Endodermal cell (in vitro differentiated cells): ENCODE results near the gene SIM1. TPM values are rescaled to one million over a fixed set of nuclear protein-coding genes. Genes with fewer than 3 reads are reported as not detected.
A peak's percentile ranks its signal among the peaks of the same experiment; 100 is the strongest.

ENCODE experiments used
- DNase-seq: peaks from one replicate; pipeline ENCODE4 v3.0.0-alpha.2; 2017
- H3K27ac ChIP-seq: 2 replicates; pipeline ENCODE4 v1.5.1; 2013; ENCODE audit warnings: mild to moderate bottlenecking, low read depth, low read length, moderate library complexity
- H3K27me3 ChIP-seq: 2 replicates; pipeline ENCODE4 v1.6.1; 2013; ENCODE audit warnings: mild to moderate bottlenecking, low read length, moderate library complexity; ENCODE audit not compliant: insufficient read depth, control insufficient read depth, poor library complexity, severe bottlenecking
- H3K36me3 ChIP-seq: 2 replicates; pipeline ENCODE4 v1.7.0; 2013; ENCODE audit warnings: mild to moderate bottlenecking, low read length, moderate library complexity; ENCODE audit not compliant: control insufficient read depth, insufficient read depth
- H3K4me1 ChIP-seq: one replicate; pipeline ENCODE4 v1.7.0; 2013; ENCODE audit warnings: low read length; ENCODE audit not compliant: control insufficient read depth, insufficient read depth
- H3K4me3 ChIP-seq: 2 replicates; pipeline ENCODE4 v1.5.1; 2013; ENCODE audit warnings: mild to moderate bottlenecking, low read length, moderate library complexity
- H3K9ac ChIP-seq: 2 replicates; pipeline ENCODE4 v1.6.1; 2013; ENCODE audit warnings: mild to moderate bottlenecking, low read length, moderate library complexity; ENCODE audit not compliant: poor library complexity, severe bottlenecking; ENCODE audit errors: extremely low read depth
- H3K9me3 ChIP-seq: 2 replicates; pipeline ENCODE4 v1.6.1; 2013; ENCODE audit warnings: mild to moderate bottlenecking, low read length, moderate library complexity; ENCODE audit not compliant: control insufficient read depth
- H3K27ac Mint-ChIP-seq: 2 replicates; pipeline ENCODE4 v1.8.0; 2020; ENCODE audit warnings: mixed read lengths
- H3K27me3 Mint-ChIP-seq: 2 replicates; pipeline ENCODE4 v1.8.0; 2021; ENCODE audit warnings: mild to moderate bottlenecking, mixed read lengths; ENCODE audit not compliant: insufficient read depth
- H3K36me3 Mint-ChIP-seq: 2 replicates; pipeline ENCODE4 v1.8.0; 2020; ENCODE audit warnings: low read depth, mixed read lengths
- H3K4me1 Mint-ChIP-seq: 2 replicates; pipeline ENCODE4 v1.8.0; 2020; ENCODE audit warnings: mixed read lengths
- H3K4me3 Mint-ChIP-seq: 2 replicates; pipeline ENCODE4 v1.8.0; 2020; ENCODE audit warnings: mild to moderate bottlenecking, moderate library complexity, mixed read lengths
- H3K9me3 Mint-ChIP-seq: 2 replicates; pipeline ENCODE4 v1.8.0; 2020; ENCODE audit warnings: mild to moderate bottlenecking, mixed read lengths
- WGBS, 2 experiments: methylation state at CpG; one replicate each; pipeline versions ENCODE4 v1.1.5 to v1.1.7; 2013; ENCODE audit warnings: missing lambda C conversion rate in 2 of 2, mixed read lengths in 1 of 2; ENCODE audit not compliant: insufficient coverage in 1 of 2, insufficient read length in 1 of 2; 5-methylcytosine and 5-hydroxymethylcytosine counted together
- total RNA-seq, 2 donors: library from RNA; stranded (reverse); fragmentation: NEBNext Ultra II Directional in 1 of 2; extraction: Animal tissue kit (Norgen Biotek cat#: 25700) in 1 of 2; gene quantifications; 2 replicates in 1 of 2; 3 replicates in 1 of 2; pipeline ENCODE4 v1.2.1, GENCODE V29; 2021
- TF ChIP-seq, protein P1 (sequence below): fragments of 200-600 bp; sonication (generic); conservative IDR thresholded peaks from 2 replicates; pipeline ENCODE4 v1.5.0; 2021; ENCODE audit warnings: antibody characterized with exemption, mild to moderate bottlenecking

SIM1 gene
- total RNA-seq, 2 donors from 2014 or later = 0.07 to 0.31 TPM

DNA sequence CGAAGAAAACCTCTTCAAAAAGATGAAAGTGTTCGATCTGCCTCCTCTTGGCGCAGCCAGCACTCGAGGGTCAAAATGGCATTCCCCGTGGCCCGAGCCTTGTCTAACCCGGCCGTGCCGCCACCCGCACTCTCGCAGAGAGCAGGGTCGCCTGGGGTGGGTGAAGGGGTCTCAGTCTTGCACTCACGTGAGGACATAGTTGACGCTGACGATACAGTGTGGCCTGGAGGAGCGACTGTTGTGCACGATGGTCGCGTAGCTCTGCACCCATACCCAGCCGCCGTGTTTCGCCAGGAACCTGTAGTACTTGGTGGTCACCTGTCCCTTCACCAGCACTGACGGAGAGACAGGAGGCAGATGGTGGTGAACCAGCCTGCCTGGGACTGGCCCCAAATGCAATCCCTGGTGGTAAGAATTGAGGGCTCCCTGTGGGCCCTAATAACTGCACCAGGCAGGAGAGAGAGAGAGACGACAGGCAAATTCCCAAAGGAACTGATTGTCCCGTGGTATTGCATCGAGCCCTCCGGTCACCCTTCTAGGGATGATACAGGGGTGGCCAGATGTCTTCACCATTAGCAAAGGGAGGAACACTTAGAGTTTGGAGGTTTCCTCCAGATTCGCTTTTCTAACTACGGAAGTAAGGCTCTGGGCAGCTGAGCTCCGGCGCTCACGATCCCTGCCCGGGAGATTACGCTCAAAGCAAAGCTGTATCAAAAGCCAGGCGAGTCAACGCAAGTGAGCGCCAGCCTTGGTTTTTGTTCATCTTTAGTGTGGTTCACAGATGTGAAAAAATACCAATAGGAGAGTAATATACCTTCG lies 17.4 kb downstream of the SIM1 start:
- TF ChIP-seq, protein P1, sequence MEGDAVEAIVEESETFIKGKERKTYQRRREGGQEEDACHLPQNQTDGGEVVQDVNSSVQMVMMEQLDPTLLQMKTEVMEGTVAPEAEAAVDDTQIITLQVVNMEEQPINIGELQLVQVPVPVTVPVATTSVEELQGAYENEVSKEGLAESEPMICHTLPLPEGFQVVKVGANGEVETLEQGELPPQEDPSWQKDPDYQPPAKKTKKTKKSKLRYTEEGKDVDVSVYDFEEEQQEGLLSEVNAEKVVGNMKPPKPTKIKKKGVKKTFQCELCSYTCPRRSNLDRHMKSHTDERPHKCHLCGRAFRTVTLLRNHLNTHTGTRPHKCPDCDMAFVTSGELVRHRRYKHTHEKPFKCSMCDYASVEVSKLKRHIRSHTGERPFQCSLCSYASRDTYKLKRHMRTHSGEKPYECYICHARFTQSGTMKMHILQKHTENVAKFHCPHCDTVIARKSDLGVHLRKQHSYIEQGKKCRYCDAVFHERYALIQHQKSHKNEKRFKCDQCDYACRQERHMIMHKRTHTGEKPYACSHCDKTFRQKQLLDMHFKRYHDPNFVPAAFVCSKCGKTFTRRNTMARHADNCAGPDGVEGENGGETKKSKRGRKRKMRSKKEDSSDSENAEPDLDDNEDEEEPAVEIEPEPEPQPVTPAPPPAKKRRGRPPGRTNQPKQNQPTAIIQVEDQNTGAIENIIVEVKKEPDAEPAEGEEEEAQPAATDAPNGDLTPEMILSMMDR = no peak
- H3K4me1 ChIP-seq = peaks cover 5% of the 10 kb centered on the region
- peak overlapping the region; percentile 72 for H3K4me3 ChIP-seq
- peak; percentile 64 for DNase-seq
- Mint-ChIP-seq H3K9me3 (no peaks in the 10 kb centered on the region), H3K4me1 (peaks cover 7% of the 10 kb centered on the region), H3K36me3 (no peaks in the 10 kb centered on the region), H3K27me3 (peaks cover 5% of the 10 kb centered on the region), H3K27ac (no peak overlapping the region), H3K4me3 (peak overlapping the region; percentile 46)
- WGBS, 2 experiments = 8 to 11% methylated on average over 22 to 38 of the region's 38 CpGs
- H3K36me3 ChIP-seq = no peaks in the 10 kb centered on the region
- peaks cover 96% of the 10 kb centered on the region for H3K27me3 ChIP-seq
- H3K9ac ChIP-seq = no peak overlapping the region
- H3K9me3 ChIP-seq = no peaks in the 10 kb centered on the region
- H3K27ac ChIP-seq = no peak overlapping the region

DNA sequence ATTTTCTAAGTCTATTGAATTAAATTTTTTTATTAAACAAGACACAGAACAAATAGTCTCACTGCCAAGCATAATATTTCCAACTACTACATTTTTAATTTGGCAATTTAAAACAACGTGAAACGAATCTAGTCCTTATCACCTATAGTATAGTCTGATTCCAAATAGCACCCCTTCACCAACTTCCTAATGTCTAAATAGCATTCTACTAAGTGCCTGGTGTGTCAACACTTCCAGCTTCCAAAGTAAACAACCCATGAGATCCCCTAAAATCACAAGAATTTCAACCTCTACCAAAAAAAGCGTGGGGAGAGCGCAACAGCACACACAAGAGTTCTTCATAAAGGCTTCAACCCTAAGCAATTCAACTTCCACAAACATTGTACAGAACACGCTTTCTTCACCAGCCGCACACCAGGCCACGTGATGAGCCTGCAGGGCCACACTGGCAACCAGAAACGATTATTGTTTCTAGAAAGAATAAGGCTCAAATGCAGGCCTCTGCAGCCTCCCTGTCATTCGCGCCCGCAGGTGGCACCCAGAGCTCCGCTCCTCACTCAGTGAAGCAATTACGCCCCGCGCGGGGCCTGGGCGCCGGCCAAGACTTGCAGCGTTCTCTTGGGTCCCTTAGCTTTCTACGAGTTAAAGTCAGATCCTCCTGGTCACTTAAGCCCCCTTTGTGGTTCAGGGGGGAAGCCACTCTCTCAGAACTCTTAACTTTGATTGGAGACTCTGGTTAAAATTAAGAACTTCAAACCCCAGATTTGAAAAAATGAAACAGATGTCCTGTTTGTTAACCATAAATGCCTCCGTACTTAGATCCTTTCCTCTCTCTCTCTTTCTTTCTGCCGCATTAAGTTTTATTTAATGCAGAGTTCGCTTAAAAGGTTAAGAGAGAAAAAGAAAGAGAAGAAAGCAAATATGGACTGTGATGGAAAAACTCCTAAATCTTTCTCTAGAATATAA lies 18.3 kb downstream of the SIM1 start:
- peaks cover 7% of the 10 kb centered on the region for H3K27me3 Mint-ChIP-seq
- WGBS, 2 experiments = 15 to 18% methylated on average over 12 to 21 of the region's 23 CpGs

DNA sequence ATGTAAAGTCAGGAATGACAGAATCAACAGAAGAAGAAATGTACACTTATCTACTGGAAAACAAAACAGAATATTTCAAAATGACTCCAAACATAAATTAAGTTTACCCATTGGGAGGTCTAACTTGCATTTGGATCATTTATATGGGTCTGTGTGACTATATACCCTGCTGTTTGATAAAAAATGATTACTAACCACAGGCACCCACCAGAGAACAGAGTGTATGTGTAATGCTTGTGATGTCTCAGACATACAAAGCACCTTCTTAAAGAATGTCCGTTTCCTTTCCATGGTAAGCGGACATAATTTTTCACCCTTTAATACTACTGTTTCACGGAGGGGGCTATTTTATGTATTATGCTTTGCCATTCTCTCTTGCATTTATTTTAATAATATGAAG lies 19.2 kb downstream of the SIM1 start:
- Histone ChIP-seq H3K9ac (no peak overlapping the region), H3K4me1 (peaks cover 5% of the 10 kb centered on the region), H3K27ac (no peak overlapping the region), H3K27me3 (peaks cover 78% of the 10 kb centered on the region), H3K36me3 (no peaks in the 10 kb centered on the region), H3K9me3 (no peaks in the 10 kb centered on the region), H3K4me3 (no peak overlapping the region)
- Mint-ChIP-seq H3K9me3 (no peaks in the 10 kb centered on the region), H3K27me3 (peaks cover 11% of the 10 kb centered on the region), H3K36me3 (no peaks in the 10 kb centered on the region), H3K4me1 (peaks cover 7% of the 10 kb centered on the region), H3K27ac (no peak overlapping the region), H3K4me3 (no peak overlapping the region)
- TF ChIP-seq, protein P1 = no peak
- no peak for DNase-seq
- 92% methylated on average over 3 of the region's 3 CpGs; no CpG with 5 or more reads in 1 of the 2 experiments for WGBS, 2 experiments

More for the DNA sequence above, 18.3 kb downstream of the SIM1 start:
- no peak overlapping the region for H3K27ac Mint-ChIP-seq
- H3K4me1 Mint-ChIP-seq = peaks cover 7% of the 10 kb centered on the region
- H3K9me3 ChIP-seq = no peaks in the 10 kb centered on the region
- no peak overlapping the region for H3K9ac ChIP-seq
- H3K27me3 ChIP-seq = peaks cover 87% of the 10 kb centered on the region
- peak overlapping the region; percentile 72 for H3K4me3 ChIP-seq
- peaks cover 5% of the 10 kb centered on the region for H3K4me1 ChIP-seq
- no peak overlapping the region for H3K27ac ChIP-seq
- DNase-seq = peak; percentile 68
- peak overlapping the region; percentile 46 for H3K4me3 Mint-ChIP-seq
- H3K36me3 ChIP-seq = no peaks in the 10 kb centered on the region
- H3K36me3 Mint-ChIP-seq = no peaks in the 10 kb centered on the region
- TF ChIP-seq, protein P1 = no peak
- H3K9me3 Mint-ChIP-seq = no peaks in the 10 kb centered on the region
